Glomerular visceral epithelial cell (primary cell): Measurements from ENCODE around the gene DPH6.

Source experiments
- DNase-seq: peaks from one replicate; pipeline ENCODE4 v3.0.0-alpha.2; 2016; ENCODE audit errors: extremely low spot score

DPH6 gene

GRCh38 chr15:35540885-35541284, 5.1 kb downstream of the DPH6 start:
- no peak for DNase-seq

GRCh38 chr15:35540021-35540420, 5.9 kb downstream of the DPH6 start:
- no peak for DNase-seq

GRCh38 chr15:35535365-35535916, 10.5 kb downstream of the DPH6 start:
- no peak for DNase-seq

- DNase-seq = peak; percentile 3
These were observed 12.5 kb downstream of the DPH6 start for GRCh38 chr15:35533130-35534110.

- DNase-seq = no peak
These were observed 15.3 kb downstream of the DPH6 start for GRCh38 chr15:35530698-35531097.

- DNase-seq = no peak
These were observed 16.2 kb downstream of the DPH6 start for GRCh38 chr15:35529784-35530183.

GRCh38 chr15:35522061-35522460, 23.9 kb downstream of the DPH6 start:
- no peak for DNase-seq

GRCh38 chr15:35519541-35520149, 26.3 kb downstream of the DPH6 start:
- peak; percentile 43 for DNase-seq

- no peak for DNase-seq
These were observed 26.9 kb downstream of the DPH6 start for GRCh38 chr15:35519052-35519451.

- no peak for DNase-seq
These were observed 31.2 kb downstream of the DPH6 start for GRCh38 chr15:35514759-35515158.

- no peak for DNase-seq
These were observed 37.9 kb downstream of the DPH6 start for GRCh38 chr15:35507932-35508638.

GRCh38 chr15:35506272-35506870, 39.6 kb downstream of the DPH6 start:
- DNase-seq = no peak

GRCh38 chr15:35505809-35506208, 40.2 kb downstream of the DPH6 start:
- no peak for DNase-seq

GRCh38 chr15:35505141-35505540, 40.8 kb downstream of the DPH6 start:
- DNase-seq = no peak

GRCh38 chr15:35499723-35500122, 46.2 kb downstream of the DPH6 start:
- no peak for DNase-seq

GRCh38 chr15:35496585-35496984, 49.4 kb downstream of the DPH6 start:
- no peak for DNase-seq

- DNase-seq = no peak
These were observed 50.9 kb downstream of the DPH6 start for GRCh38 chr15:35495080-35495479.

GRCh38 chr15:35491999-35492398, 54.0 kb downstream of the DPH6 start:
- DNase-seq = no peak

GRCh38 chr15:35491173-35491572, 54.8 kb downstream of the DPH6 start:
- DNase-seq = no peak

GRCh38 chr15:35490511-35490910, 55.5 kb downstream of the DPH6 start:
- no peak for DNase-seq

GRCh38 chr15:35487417-35487816, 58.5 kb downstream of the DPH6 start:
- no peak for DNase-seq

GRCh38 chr15:35486296-35486695, 59.7 kb downstream of the DPH6 start:
- DNase-seq = no peak
